Measurements from ENCODE around the gene WIPF1. TPM values are rescaled to one million over a fixed set of nuclear protein-coding genes. Genes with fewer than 3 reads are reported as not detected.

WIPF1 gene
- total and polyA plus RNA-seq, 2 donors (not counting 3 experiments of a cell fraction or from before 2014, with no cell fraction given) = 15.3 to 42.0 TPM

GRCh38 chr2:174570318-174570958 is 27.2 kb downstream of the WIPF1 start:
- Histone ChIP-seq H3K4me3 (replicated peaks in 1 of 3; ENCODE audit: insufficient read depth in 1 of 3, low read depth in 1 of 3, low read length in 3 of 3) (no peak overlapping the region), H3K27ac (ENCODE audit: insufficient read depth, low read depth, low read length) (no peak overlapping the region), H3K79me2 (ENCODE audit: control insufficient read depth, insufficient read depth, low read length) (no peaks in the 10 kb centered on the region), H3K4me2 (ENCODE audit: insufficient read depth, low read length) (no peak overlapping the region), H4K20me1 (replicated peaks; ENCODE audit: control insufficient read depth, extremely low read depth, insufficient read depth, low read length) (no peaks in the 10 kb centered on the region), H2AFZ (ENCODE audit: low read depth, low read length) (no peak overlapping the region), H3K9me3 (replicated peaks; ENCODE audit: control insufficient read depth, insufficient read depth, low read length) (no peaks in the 10 kb centered on the region), H3K27me3 (ENCODE audit: control insufficient read depth in 2 of 2, insufficient read depth in 2 of 2, low read length in 2 of 2) (no peaks in the 10 kb centered on the region), H3K9ac (replicated peaks; ENCODE audit: extremely low read depth, insufficient read depth, low read length) (no peak overlapping the region), H3K36me3 (ENCODE audit: control insufficient read depth in 2 of 2, extremely low read depth in 1 of 2, insufficient read depth in 2 of 2, low read length in 2 of 2) (peaks cover 2 to 9% of the 10 kb centered on the region in 2 experiments), H3K4me1 (ENCODE audit: control insufficient read depth, extremely low read depth, insufficient read depth, low read length) (no peaks in the 10 kb centered on the region), H3K9me1 (replicated peaks; ENCODE audit: control insufficient read depth, extremely low read depth, insufficient read depth, low read length) (no peaks in the 10 kb centered on the region)
- POLR2A ChIA-PET = interaction anchor here (0.6 kb wide), 1 partner anchor 14 kb away, joined by 5 read pairs; no protein-coding TSS in a partner anchor
- no TSS peak for BruUV-seq (replicated peaks)
- dilution Hi-C loops (cut with MboI; ENCODE audit: extremely low pct_ligation_motif_present, low sequenced_read_pairs) = no loop called here
- intact Hi-C loops (cut with micrococcal nuclease) = no loop called here
- CTCF ChIA-PET = no interaction called here
- TF ChIP-seq MAX (IDR thresholded peaks at IDR 0.05; ENCODE audit: insufficient read depth, insufficient read length) (no peak), POLR2A (IDR thresholded peaks at IDR 0.05; ENCODE audit: low read depth, low read length) (no peak)
- no peak for FAIRE-seq
- no peak for DNase-seq (ENCODE audit: low read depth, low spot score)

- dilution Hi-C loops (cut with MboI; ENCODE audit: extremely low pct_ligation_motif_present, low sequenced_read_pairs) = no loop called here
- intact Hi-C loops (cut with micrococcal nuclease) = no loop called here
- POLR2A ChIA-PET = no interaction called here
- Histone ChIP-seq H3K27ac (ENCODE audit: insufficient read depth, low read depth, low read length) (no peak overlapping the region), H3K4me1 (ENCODE audit: control insufficient read depth, extremely low read depth, insufficient read depth, low read length) (no peaks in the 10 kb centered on the region), H3K79me2 (ENCODE audit: control insufficient read depth, insufficient read depth, low read length) (no peaks in the 10 kb centered on the region), H3K27me3 (ENCODE audit: control insufficient read depth in 2 of 2, insufficient read depth in 2 of 2, low read length in 2 of 2) (no peaks in the 10 kb centered on the region), H3K36me3 (ENCODE audit: control insufficient read depth in 2 of 2, extremely low read depth in 1 of 2, insufficient read depth in 2 of 2, low read length in 2 of 2) (peaks cover 2 to 9% of the 10 kb centered on the region in 2 experiments), H3K9me3 (replicated peaks; ENCODE audit: control insufficient read depth, insufficient read depth, low read length) (no peaks in the 10 kb centered on the region), H3K9ac (replicated peaks; ENCODE audit: extremely low read depth, insufficient read depth, low read length) (no peak overlapping the region), H4K20me1 (replicated peaks; ENCODE audit: control insufficient read depth, extremely low read depth, insufficient read depth, low read length) (no peaks in the 10 kb centered on the region), H3K4me2 (ENCODE audit: insufficient read depth, low read length) (no peak overlapping the region), H2AFZ (ENCODE audit: low read depth, low read length) (no peak overlapping the region), H3K9me1 (replicated peaks; ENCODE audit: control insufficient read depth, extremely low read depth, insufficient read depth, low read length) (no peaks in the 10 kb centered on the region), H3K4me3 (replicated peaks in 1 of 3; ENCODE audit: insufficient read depth in 1 of 3, low read depth in 1 of 3, low read length in 3 of 3) (no peak overlapping the region)
- FAIRE-seq = no peak
- CTCF ChIA-PET = no interaction called here
- DNase-seq (ENCODE audit: low read depth, low spot score) = no peak
- BruUV-seq (replicated peaks) = no TSS peak
- no peak for TF ChIP-seq CTCF (IDR thresholded peaks at IDR 0.05; ENCODE audit: extremely low read depth in 1 of 2, insufficient read depth in 1 of 2, low read depth in 1 of 2, low read length in 2 of 2)
- no peak for TF ChIP-seq MAX (IDR thresholded peaks at IDR 0.05; ENCODE audit: insufficient read depth, insufficient read length)
- no peak for TF ChIP-seq MYC (IDR thresholded peaks at IDR 0.05; ENCODE audit: low read depth, low read length)
- TF ChIP-seq GATA2 (IDR thresholded peaks at IDR 0.05; ENCODE audit: insufficient read depth, insufficient read length, low read depth, low read length) = no peak
- TF ChIP-seq FOS (IDR thresholded peaks at IDR 0.05; ENCODE audit: borderline replicate concordance, insufficient read depth, low read length) = no peak
- no peak for TF ChIP-seq EZH2 (IDR thresholded peaks at IDR 0.05; ENCODE audit: borderline replicate concordance, low read depth, low read length, severe bottlenecking)
- no peak for TF ChIP-seq POLR2A (IDR thresholded peaks at IDR 0.05; ENCODE audit: low read depth, low read length)
- no peak for TF ChIP-seq POLR2AphosphoS5 (IDR thresholded peaks at IDR 0.05; ENCODE audit: insufficient read depth, low read depth, low read length)
- TF ChIP-seq JUN (IDR thresholded peaks at IDR 0.05; ENCODE audit: borderline replicate concordance, insufficient read depth, insufficient read length, low read depth) = no peak
These were observed 27.9 kb downstream of the WIPF1 start for GRCh38 chr2:174569678-174570077.

All from endothelial cell of umbilical vein (primary cell).